ENCODE results near the gene TXNDC11.

DNA sequence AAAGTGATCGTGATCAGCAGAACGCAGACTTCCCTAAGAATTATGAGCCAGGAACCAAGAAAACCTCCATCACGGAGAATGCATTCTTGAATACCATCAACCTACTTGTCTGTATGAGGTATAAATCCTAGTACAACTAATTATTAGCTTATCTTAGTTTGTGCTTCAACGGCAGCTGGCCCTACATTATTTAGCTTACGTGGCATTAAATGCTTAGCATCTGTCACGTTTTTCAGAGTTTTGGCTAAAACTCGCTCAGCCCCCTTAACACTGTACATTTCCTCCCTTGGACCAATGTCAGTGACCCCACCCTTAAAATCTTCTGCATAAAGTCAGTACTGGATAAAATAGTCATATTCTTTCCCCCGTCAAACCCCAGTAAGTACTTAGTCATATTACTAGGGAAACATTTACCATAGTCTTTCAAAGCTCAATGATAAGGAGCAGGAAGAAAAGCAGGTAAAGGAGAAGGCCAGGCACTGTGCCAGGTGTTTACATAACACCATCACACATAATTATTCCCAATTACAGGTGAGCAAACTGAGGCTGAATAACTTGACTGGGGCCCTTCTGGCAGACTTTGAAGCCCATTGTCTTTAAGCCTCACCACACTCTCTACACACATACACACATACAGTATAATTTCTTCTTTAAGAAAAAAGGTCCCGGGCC lies 16.6 kb upstream of the TXNDC11 start:
- TF ChIP-seq POLR2A (IDR thresholded peaks at IDR 0.05), result no peak
- TF ChIP-seq, protein P1, sequence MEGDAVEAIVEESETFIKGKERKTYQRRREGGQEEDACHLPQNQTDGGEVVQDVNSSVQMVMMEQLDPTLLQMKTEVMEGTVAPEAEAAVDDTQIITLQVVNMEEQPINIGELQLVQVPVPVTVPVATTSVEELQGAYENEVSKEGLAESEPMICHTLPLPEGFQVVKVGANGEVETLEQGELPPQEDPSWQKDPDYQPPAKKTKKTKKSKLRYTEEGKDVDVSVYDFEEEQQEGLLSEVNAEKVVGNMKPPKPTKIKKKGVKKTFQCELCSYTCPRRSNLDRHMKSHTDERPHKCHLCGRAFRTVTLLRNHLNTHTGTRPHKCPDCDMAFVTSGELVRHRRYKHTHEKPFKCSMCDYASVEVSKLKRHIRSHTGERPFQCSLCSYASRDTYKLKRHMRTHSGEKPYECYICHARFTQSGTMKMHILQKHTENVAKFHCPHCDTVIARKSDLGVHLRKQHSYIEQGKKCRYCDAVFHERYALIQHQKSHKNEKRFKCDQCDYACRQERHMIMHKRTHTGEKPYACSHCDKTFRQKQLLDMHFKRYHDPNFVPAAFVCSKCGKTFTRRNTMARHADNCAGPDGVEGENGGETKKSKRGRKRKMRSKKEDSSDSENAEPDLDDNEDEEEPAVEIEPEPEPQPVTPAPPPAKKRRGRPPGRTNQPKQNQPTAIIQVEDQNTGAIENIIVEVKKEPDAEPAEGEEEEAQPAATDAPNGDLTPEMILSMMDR (IDR thresholded peaks at IDR 0.05), result no peak
- TF ChIP-seq POLR2AphosphoS5 (IDR thresholded peaks at IDR 0.05), result no peak

Measured in prostate gland (tissue), 2 donors.